IMR-90 (cell line): Measurements from ENCODE around the gene ARHGAP35. TPM values are rescaled to one million over a fixed set of nuclear protein-coding genes. Genes with fewer than 3 reads are reported as not detected.

Source experiments
- polyA plus RNA-seq, 3 experiments: library from polyadenylated mRNA; depleted of rRNA; stranded (reverse); fragments of >200 nt; gene quantifications; 2 replicates each; pipeline ENCODE4 v1.2.3, GENCODE V29; 2012; ENCODE audit warnings: low replicate concordance in 1 of 3
- total RNA-seq: library from RNA; depleted of rRNA; stranded (reverse); fragments of >200 nt; gene quantifications from 2 replicates; pipeline ENCODE4 v1.2.3, GENCODE V29; 2012; rRNA removed

The ARHGAP35 gene
- total and polyA plus RNA-seq, 2 of the 4 experiments (the other 2 are of a cell fraction) = 16.4 to 29.0 TPM

Other genes with a start within 250 kb of the ARHGAP35 start
- gene PTGIR, start 235.9 kb upstream of the ARHGAP35 start, total RNA-seq = 0.54 and 0.56 TPM in 2 replicates
- gene PTGIR, start 235.9 kb upstream of the ARHGAP35 start, polyA plus RNA-seq (2012; rRNA removed) = 4.9 and 5.3 TPM in 2 replicates
- gene GNG8, start 224.8 kb upstream of the ARHGAP35 start, total RNA-seq = not detected in 2 replicates
- not detected in 2 replicates for gene GNG8, start 224.8 kb upstream of the ARHGAP35 start, polyA plus RNA-seq (2012; rRNA removed)
- gene DACT3, start 199.8 kb upstream of the ARHGAP35 start, total RNA-seq = 1.6 and 1.9 TPM in 2 replicates
- gene DACT3, start 199.8 kb upstream of the ARHGAP35 start, polyA plus RNA-seq (2012; rRNA removed) = 4.9 and 5.7 TPM in 2 replicates
- gene PRKD2, start 143.9 kb upstream of the ARHGAP35 start, total RNA-seq = 9.9 and 10.0 TPM in 2 replicates
- 18.8 and 19.6 TPM in 2 replicates for gene PRKD2, start 143.9 kb upstream of the ARHGAP35 start, polyA plus RNA-seq (2012; rRNA removed)
- 5.8 and 6.1 TPM in 2 replicates for gene FKRP, start 114.9 kb upstream of the ARHGAP35 start, total RNA-seq
- gene FKRP, start 114.9 kb upstream of the ARHGAP35 start, polyA plus RNA-seq (2012; rRNA removed) = 25.3 and 28.5 TPM in 2 replicates
- gene STRN4, start 114.5 kb upstream of the ARHGAP35 start, total RNA-seq = 36.7 and 37.8 TPM in 2 replicates
- 112 and 127 TPM in 2 replicates for gene STRN4, start 114.5 kb upstream of the ARHGAP35 start, polyA plus RNA-seq (2012; rRNA removed)
- 105 and 142 TPM in 2 replicates for gene SLC1A5, start 72.4 kb upstream of the ARHGAP35 start, total RNA-seq
- 155 and 171 TPM in 2 replicates for gene SLC1A5, start 72.4 kb upstream of the ARHGAP35 start, polyA plus RNA-seq (2012; rRNA removed)
- gene AP2S1, start 10.2 kb upstream of the ARHGAP35 start, total RNA-seq = 134 and 144 TPM in 2 replicates
- gene AP2S1, start 10.2 kb upstream of the ARHGAP35 start, polyA plus RNA-seq (2012; rRNA removed) = 274 and 374 TPM in 2 replicates
- gene NPAS1, start 158.8 kb downstream of the ARHGAP35 start, total RNA-seq = 0.36 and 0.56 TPM in 2 replicates
- gene NPAS1, start 158.8 kb downstream of the ARHGAP35 start, polyA plus RNA-seq (2012; rRNA removed) = 5.7 and 7.4 TPM in 2 replicates
- 9.2 and 10.6 TPM in 2 replicates for gene TMEM160, start 187.6 kb downstream of the ARHGAP35 start, total RNA-seq
- gene TMEM160, start 187.6 kb downstream of the ARHGAP35 start, polyA plus RNA-seq (2012; rRNA removed) = 25.7 and 48.9 TPM in 2 replicates